HG02870 (cell line): ENCODE measurements around the gene EPB41L4B.
A peak's percentile ranks its signal among the peaks of the same experiment; 100 is the strongest.

Source experiments
- ATAC-seq: cut with Tn5 transposase; IDR thresholded peaks from one replicate; pipeline ENCODE4 v1.9.1; 2021; ENCODE audit warnings: mild to moderate bottlenecking, moderate library complexity; ENCODE audit not compliant: unreplicated experiment

The EPB41L4B gene

GRCh38 chr9:109167716-109168115 is 153.1 kb downstream of the EPB41L4B start:
- ATAC-seq: no peak

GRCh38 chr9:109166771-109167601 is 153.9 kb downstream of the EPB41L4B start, which contains the start of gene FRRS1L:
FRRS1L (minus strand) TSS chr9:109167249; CDS start chr9:109167138, 111 bp downstream.
- no peak for ATAC-seq

- ATAC-seq: no peak
Observed at GRCh38 chr9:109166171-109166770, 154.6 kb downstream of the EPB41L4B start.

- ATAC-seq: peak; percentile 59
Observed at GRCh38 chr9:109164042-109164441, 156.8 kb downstream of the EPB41L4B start.

GRCh38 chr9:109163194-109163593 is 157.7 kb downstream of the EPB41L4B start:
- ATAC-seq: no peak

GRCh38 chr9:109162677-109163076 is 158.2 kb downstream of the EPB41L4B start:
- no peak for ATAC-seq

- ATAC-seq: no peak
Observed at GRCh38 chr9:109161471-109161870, 159.4 kb downstream of the EPB41L4B start.

GRCh38 chr9:109159583-109159982 is 161.3 kb downstream of the EPB41L4B start:
- ATAC-seq: no peak

GRCh38 chr9:109158651-109159050 is 162.2 kb downstream of the EPB41L4B start:
- no peak for ATAC-seq

- no peak for ATAC-seq
Observed at GRCh38 chr9:109156708-109157107, 164.2 kb downstream of the EPB41L4B start.

- no peak for ATAC-seq
Observed at GRCh38 chr9:109150925-109151545, 169.8 kb downstream of the EPB41L4B start.

- ATAC-seq: no peak
Observed at GRCh38 chr9:109149722-109150121, 171.1 kb downstream of the EPB41L4B start.

- ATAC-seq: no peak
Observed at GRCh38 chr9:109149089-109149488, 171.8 kb downstream of the EPB41L4B start.

- ATAC-seq: no peak
Observed at GRCh38 chr9:109145051-109145450, 175.8 kb downstream of the EPB41L4B start.

GRCh38 chr9:109143881-109144562 is 176.8 kb downstream of the EPB41L4B start:
- ATAC-seq: peak; percentile 94

- no peak for ATAC-seq
Observed at GRCh38 chr9:109141375-109141774, 179.5 kb downstream of the EPB41L4B start.

GRCh38 chr9:109139851-109140250 is 181.0 kb downstream of the EPB41L4B start:
- no peak for ATAC-seq

GRCh38 chr9:109138421-109138820 is 182.4 kb downstream of the EPB41L4B start:
- no peak for ATAC-seq

- no peak for ATAC-seq
Observed at GRCh38 chr9:109134167-109134578, 186.7 kb downstream of the EPB41L4B start.

GRCh38 chr9:109133533-109133932 is 187.3 kb downstream of the EPB41L4B start:
- ATAC-seq: no peak

GRCh38 chr9:109132567-109133021 is 188.3 kb downstream of the EPB41L4B start:
- ATAC-seq: no peak
